ENCODE measurements around the gene SORL1-AS1.
"Not testable (repeated sequence)": the region's sequence is repeated elsewhere in the genome, so short reads cannot be mapped to it uniquely, and the experiment has no call there.

The SORL1-AS1 gene

GRCh38 chr11:121452609-121453150 is at the start of gene SORL1-AS1:
SORL1-AS1 (minus strand) TSS chr11:121452967.
- DNase-seq: no peak

DNA sequence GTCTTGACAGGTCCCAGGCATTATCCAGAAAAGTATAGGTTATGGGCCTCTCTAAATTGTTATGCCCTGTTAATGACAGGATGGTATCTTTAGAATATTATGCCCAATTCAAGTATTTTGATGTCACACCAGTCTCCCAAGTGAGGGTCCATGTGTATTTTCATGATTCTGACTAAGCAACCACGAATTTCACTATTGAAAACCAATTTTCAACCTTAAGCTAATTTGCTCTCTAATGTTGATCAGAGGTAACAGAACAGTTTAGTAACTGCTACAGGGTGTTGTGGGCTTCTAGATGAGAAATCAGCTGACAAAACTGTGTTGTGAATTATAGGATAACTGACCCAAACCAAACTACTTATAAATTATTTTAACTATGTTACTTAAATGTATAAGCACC is 48.0 kb upstream of the SORL1-AS1 start:
- DNase-seq: no peak

DNA sequence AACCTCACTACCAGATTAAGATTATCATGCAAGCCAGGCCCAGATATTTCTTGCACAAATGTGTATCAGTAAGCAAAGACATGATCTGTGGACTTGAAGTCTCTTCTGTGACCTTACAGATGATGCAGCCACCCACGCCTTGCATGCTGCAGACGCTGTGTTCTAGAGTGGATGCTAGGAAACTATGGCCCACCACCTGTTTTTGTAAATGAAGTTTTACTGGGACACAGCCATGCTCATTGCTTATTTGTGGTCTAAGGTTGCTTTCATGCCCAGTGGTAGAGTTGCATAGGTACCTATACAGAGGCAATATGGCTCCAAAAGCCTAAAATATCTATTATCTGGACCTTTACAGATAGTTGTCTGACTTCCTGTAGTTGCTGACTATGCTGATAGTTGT is 47.5 kb upstream of the SORL1-AS1 start:
- DNase-seq: no peak

DNA sequence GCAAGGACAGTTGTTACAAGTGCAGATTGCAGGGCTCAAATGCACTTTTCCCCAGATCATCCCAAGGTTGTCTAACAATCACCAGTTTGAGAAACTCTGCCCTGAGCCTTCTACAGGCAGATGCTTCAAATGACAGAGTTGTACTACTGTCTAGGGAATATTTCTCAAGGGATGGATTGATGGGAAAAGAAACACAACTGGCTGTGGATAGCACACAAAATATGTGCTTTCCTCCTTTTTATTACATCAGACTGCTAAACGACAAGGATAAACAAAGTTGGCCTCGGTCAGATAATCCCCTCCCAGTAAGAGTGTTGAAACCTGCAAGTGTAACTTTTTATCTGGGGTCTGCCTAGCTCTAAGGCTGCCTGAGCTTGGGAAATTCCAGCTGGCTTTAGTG is 46.6 kb upstream of the SORL1-AS1 start:
- no peak for DNase-seq

- DNase-seq: no peak
Measured at GRCh38 chr11:121497176-121497998, 44.6 kb upstream of the SORL1-AS1 start.

DNA sequence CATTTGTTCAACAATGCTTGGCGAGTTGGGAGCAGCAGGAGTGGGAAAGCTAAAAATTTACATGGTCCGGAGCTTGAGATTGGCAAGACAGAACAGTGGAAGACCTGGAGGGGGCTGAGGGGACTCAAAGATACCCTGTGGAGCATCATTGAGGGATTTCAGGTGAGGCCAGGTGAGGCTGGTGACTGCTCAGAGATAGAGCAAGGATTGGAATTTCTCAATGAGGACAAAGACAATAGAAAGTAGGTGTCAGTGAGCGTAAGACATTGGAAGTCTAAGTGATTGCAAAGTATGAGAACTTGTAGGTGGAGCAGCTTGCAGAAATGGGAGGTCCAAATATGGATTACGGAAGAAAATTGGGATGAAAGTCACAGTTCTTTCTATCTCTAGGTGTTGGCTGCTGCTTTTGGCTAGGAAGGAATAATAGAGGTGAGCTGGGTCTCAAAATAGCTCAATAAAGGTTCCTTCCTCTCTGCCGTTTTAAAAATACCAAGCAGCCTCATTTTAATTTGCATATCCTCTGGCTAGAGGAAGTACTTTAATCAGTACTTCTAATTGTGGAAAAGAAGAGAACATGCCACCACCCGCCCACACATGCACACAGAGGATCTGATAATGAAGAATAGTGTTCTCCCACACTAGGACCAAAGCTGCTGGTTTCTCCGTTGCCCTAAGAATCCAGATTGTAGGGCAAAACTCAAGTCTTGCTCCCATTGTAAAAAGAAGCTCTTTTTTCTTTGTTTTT is 41.8 kb upstream of the SORL1-AS1 start:
- peak; percentile 51 to 55 for DNase-seq

GRCh38 chr11:121489823-121490222 is 37.1 kb upstream of the SORL1-AS1 start:
- peak in 1 of 2 donors; percentile 17 for DNase-seq

DNA sequence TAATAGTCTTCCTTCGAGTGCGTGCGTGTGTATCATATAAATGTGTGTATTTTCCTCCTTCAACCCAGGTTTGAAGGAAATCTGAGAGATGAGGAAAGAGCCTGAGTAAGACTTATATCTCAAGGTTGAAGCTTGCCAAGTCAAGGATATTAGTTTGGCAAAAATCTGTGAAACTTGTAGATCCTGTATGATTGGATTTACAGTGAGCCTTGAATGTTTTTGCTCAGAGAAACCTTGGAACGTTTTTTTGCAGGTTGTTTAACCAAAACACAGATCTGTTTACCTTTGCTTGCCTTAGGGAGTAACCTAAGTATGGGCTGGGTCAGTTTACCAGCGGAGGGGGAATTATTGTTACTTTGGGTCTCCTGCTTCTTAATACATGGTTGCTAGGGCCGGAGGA is 35.9 kb upstream of the SORL1-AS1 start:
- DNase-seq: no peak

- no peak for DNase-seq
Measured at GRCh38 chr11:121488170-121488569, 35.4 kb upstream of the SORL1-AS1 start.

DNA sequence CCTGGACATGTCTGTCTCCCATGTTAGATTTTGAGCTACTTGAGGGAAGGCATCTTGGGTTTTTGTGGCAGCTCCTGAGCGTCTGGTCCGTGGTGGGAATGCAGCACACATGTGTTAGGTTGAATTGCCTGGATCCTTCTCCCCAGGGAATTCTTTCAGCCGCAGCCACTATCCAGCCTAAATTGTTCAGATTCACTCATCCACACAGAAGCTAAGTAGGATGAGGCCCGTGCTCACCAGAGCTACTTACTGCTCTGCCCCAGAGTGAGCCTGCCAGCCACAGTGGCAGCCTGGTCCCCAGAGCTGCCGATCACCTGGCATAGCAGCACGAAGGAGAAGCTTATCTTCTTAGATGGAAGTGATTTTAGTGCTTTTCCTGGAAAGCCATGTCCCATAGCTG is 34.4 kb upstream of the SORL1-AS1 start:
- no peak for DNase-seq

GRCh38 chr11:121486054-121486453 is 33.3 kb upstream of the SORL1-AS1 start:
- DNase-seq: no peak

DNA sequence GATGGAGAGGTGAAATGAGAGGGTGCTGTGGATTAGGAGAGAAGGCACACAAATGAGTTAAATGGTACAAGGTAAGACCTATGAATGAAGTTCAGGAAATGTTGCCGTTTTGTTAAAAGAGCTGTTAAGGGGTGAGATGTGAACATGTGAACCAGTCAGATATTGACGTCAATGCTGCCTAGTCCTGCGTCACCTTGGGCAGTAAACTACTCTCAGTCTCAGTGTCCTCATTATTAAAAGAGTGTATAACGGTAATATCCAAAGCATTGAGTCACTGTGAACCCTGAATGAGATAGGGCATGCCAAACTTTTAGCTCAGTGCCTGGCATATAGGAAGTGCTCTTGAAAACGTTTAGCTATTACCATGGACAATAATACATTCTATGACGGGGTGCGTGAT is 32.4 kb upstream of the SORL1-AS1 start:
- no peak for DNase-seq

DNA sequence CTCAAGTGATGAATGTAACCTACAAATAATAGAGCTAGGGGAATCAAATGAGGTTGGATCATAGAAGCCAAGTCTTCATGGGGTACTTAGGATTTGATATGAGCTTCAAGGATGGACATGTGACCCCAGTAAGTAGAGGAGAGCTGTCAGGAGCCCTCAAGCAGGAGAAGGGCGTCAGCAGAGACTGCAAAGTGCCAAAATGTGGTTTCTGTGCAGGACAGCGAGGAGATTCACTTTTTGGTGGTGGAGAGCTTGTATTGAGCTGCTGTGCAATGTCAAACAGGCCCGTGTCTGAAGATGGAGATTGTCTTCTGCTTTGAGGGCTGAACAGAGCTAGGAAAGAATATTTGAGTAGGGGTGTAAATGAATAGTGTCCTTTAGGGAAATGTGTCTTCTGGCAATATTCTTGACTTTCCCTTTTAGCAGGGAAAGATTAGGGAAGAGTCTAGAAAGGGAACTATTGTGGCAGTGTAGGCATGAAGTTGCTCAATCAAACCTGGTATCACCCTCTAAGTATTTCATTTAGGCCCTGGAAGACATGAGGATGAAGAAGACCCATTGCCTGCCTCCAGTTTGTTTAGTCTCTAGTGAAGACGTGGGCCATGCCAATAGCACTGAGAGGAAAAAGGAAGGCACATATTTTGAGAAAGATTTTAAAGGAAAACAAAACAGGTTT is 31.2 kb upstream of the SORL1-AS1 start:
- DNase-seq: peak; percentile 52 to 60

- peak; percentile 57 to 62 for DNase-seq
Measured at GRCh38 chr11:121482231-121483129, 29.7 kb upstream of the SORL1-AS1 start.

DNA sequence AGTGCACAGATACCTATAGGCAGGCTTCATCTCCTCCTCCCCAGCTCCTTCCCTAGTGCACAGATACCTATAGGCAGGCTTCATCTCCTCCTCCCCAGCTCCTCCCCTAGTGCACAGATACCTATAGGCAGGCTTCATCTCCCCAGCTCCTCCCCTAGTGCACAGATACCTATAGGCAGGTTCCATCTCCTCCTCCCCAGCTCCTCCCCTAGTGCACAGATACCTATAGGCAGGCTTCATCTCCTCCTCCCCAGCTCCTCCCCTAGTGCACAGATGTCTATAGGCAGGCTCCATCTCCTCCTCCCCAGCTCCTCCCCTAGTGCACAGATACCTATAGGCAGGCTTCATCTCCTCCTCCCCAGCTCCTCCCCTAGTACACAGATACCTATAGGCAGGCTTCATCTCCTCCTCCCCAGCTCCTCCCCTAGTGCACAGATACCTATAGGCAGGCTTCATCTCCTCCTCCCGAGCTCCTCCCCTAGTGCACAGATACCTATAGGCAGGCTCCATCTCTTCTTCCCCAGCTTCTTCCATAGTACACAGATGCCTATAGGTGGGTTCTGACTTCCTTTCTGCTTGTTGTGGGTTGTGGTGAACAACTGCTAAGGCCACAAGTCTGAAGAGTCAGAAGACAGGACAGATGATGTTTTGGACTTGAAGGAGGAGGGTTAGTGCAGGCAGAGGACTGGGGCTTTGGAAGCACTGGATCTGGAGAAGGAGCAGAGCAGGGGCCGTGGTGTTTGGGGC is 28.9 kb upstream of the SORL1-AS1 start:
- not testable (repeated sequence) for DNase-seq

DNA sequence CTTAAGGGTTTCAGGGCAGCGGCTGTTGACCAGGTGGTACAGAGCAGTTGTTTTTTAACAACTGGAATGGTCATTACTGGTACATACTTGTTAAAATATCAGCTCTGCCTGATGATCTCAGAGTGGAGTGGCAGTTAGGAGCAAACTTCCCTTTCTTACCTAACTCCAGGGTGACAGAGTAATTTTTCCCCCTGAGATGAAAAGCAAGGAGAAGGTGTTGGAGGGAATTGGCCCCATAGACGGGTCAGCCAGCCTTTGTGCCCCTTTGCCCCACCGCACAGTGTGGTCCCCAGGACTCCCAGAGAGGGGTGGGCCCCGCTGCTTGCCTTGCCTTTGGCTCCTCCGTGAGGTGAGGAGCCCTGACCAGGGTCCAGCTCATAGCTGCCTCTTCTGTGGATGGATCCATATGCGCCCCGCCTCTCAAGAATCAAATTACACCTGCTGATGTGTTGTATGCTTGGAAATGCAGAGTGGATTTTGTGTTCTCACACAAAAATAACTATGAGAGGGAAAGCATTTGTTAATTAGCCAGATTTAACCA is 27.0 kb upstream of the SORL1-AS1 start:
- peak in 1 of 2 donors; percentile 24 for DNase-seq

DNA sequence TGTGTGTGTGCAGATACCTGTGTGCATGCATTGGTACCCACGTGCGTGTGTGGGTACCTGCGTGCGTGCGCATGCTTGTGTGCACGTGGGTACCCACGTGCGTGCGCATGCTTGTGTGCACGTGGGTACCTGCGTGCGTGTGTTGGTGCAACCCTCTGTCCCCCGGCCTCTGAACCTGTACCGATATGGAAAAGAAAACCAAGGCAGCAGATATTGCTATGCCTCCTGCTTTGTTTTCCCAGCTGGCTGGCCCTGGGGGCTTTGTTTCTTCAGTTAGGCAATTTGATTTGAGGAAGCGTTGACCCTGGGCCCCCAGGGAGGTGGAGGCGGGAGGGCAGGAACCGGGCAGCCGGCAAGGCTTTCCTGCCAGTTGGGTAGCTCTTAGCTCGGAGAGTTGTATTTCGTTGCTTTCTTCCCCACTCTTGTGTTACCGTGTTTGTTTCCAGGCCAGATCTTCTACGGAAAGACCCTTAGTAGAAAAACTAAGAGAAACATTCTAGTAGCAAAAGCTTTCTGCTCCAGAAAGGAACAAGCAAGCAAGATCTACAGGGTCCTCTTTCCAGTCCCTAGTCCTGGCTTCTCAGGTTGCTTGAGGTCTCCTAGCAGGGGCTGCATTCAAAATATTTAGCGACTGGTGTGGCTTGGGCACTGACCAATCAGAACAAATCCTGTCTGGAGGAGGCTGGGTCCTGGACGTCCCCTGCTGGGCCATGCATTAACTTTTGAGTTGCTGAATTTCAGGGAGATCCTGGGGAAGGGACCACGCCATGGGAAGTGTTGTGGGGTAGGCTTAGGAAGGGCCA is 26.3 kb upstream of the SORL1-AS1 start:
- DNase-seq: no peak

GRCh38 chr11:121478226-121478894 is 25.6 kb upstream of the SORL1-AS1 start:
- no peak for DNase-seq

- no peak for DNase-seq
Measured at GRCh38 chr11:121476379-121477032, 23.7 kb upstream of the SORL1-AS1 start.

All from inflammatory macrophage (primary cell).